ENCODE data around the gene PPP2R3B.

DNA sequence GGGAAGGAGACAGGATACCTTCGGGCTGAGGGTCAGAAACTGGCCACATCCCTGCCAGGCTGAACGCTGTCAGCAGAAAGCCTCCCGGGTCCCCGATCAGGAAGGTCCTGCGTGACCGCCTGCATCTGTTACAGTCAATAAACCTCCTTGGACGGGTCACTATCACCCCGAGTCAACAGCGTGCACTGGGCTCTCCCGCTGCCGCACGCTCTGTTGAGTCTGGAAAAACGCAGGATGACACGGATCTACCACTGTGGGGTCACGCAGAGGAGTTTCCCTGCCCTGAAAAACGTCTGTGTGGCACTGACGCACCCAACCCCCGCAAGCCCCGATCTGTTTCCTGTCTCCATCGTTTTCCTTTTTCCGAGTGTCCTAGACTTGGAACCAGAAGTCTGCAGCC, 12.1 kb downstream of the PPP2R3B start:
- TF ChIP-seq CTCF (optimal IDR thresholded peaks at IDR 0.05 in 1 of 3, IDR thresholded peaks at IDR 0.05 in 1 of 3, conservative IDR thresholded peaks at IDR 0.05 in 1 of 3; ENCODE audit: extremely low read depth in 1 of 3, insufficient read depth in 2 of 3, low read length in 3 of 3) (no peak), EZH2 (IDR thresholded peaks at IDR 0.05; ENCODE audit: low read length) (peak; percentile 87)
